AG04449 (cell line): ENCODE results near the gene ADAMTS7.
"Not testable (repeated sequence)": the region's sequence is repeated elsewhere in the genome, so short reads cannot be mapped to it uniquely, and the experiment has no call there.

Source experiments
- CTCF ChIA-PET: fragments of 350-600 bp; formaldehyde crosslinking; extraction: SDS; loops from one replicate; lab custom pipeline; 2021; ENCODE audit warnings: antibody characterized with exemption; lab: Yijun Ruan, JAX
- POLR2A ChIA-PET: fragments of 400-600, 350-600 bp; formaldehyde crosslinking; extraction: SDS; loops from one replicate; lab custom pipeline; 2020; ENCODE audit warnings: antibody characterized with exemption, inconsistent platforms; lab: Yijun Ruan, JAX
- DNase-seq: peaks from one replicate; pipeline ENCODE4 v3.0.0-alpha.2; 2010; ENCODE audit warnings: low read depth, low spot score
- H3K4me3 ChIP-seq: 2 replicates; pipeline ENCODE4 v1.5.1; 2011; ENCODE audit warnings: low read depth, mild to moderate bottlenecking, control low read depth, low read length
- TF ChIP-seq, protein P1 (sequence below): IDR thresholded peaks from one replicate; pipeline ENCODE4 v1.5.1; 2011; ENCODE audit warnings: mild to moderate bottlenecking, moderate library complexity, low read length, control low read depth, inconsistent platforms; ENCODE audit not compliant: insufficient read depth; ENCODE audit errors: missing control alignments

ADAMTS7 gene

GRCh38 chr15:78840661-78841375 is 29.6 kb upstream of the ADAMTS7 start:
- TF ChIP-seq, protein P1, sequence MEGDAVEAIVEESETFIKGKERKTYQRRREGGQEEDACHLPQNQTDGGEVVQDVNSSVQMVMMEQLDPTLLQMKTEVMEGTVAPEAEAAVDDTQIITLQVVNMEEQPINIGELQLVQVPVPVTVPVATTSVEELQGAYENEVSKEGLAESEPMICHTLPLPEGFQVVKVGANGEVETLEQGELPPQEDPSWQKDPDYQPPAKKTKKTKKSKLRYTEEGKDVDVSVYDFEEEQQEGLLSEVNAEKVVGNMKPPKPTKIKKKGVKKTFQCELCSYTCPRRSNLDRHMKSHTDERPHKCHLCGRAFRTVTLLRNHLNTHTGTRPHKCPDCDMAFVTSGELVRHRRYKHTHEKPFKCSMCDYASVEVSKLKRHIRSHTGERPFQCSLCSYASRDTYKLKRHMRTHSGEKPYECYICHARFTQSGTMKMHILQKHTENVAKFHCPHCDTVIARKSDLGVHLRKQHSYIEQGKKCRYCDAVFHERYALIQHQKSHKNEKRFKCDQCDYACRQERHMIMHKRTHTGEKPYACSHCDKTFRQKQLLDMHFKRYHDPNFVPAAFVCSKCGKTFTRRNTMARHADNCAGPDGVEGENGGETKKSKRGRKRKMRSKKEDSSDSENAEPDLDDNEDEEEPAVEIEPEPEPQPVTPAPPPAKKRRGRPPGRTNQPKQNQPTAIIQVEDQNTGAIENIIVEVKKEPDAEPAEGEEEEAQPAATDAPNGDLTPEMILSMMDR = no peak
- POLR2A ChIA-PET = no interaction called here
- no peak overlapping the region for H3K4me3 ChIP-seq
- no peak for DNase-seq
- CTCF ChIA-PET = interaction anchor here (1.7 kb wide), 1 partner anchor 8 kb away, joined by 4 read pairs; no protein-coding TSS in a partner anchor

DNA sequence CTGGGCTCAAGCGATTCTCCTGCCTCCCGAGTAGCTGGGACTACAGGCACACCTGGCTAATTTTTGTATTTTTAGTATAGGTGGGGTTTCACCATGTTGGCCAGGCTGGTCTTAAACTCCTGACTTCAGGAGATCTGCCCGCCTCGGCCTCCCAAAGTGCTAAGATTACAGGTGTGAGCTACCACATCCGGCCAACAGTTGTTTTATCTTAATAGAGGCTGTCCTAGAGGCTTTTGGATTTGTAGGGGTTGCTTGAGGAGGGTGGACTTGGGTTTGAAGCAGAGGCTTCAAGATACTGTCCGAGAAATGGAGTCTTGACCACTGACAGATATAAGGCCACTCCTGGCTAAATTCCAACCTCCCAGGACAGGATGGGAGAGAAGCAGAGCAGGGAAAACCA is 27.9 kb upstream of the ADAMTS7 start:
- not testable (repeated sequence) for H3K4me3 ChIP-seq, DNase-seq
- ChIA-PET POLR2A (interaction anchor here (0.6 kb wide), 1 partner anchor 293 kb away, joined by 3 read pairs; no protein-coding TSS in a partner anchor), CTCF (interaction anchor here (1.0 to 2.3 kb wide), 3 partner anchors 21 to 88 kb away, joined by 3 to 7 read pairs (median 3); no protein-coding TSS in a partner anchor)

DNA sequence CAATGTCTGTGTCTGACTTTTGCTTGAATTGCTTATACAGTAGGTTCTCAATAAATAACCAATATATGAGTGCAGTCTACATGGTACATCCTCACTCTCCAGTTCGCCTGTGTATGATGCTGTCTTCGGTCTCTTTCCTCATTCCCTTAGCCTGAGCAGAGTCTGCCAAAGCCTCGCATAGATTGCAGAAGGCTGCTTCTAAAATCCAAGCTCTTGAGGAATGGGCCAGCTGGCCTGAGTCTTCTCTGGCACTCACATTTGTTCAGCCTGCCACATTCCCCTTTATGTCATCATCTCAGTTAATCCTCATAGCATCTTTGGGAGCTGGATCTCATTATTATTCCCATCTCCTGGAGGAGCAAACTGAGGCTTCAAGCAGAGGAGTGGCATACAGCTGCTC is 27.2 kb upstream of the ADAMTS7 start:
- POLR2A ChIA-PET = no interaction called here

DNA sequence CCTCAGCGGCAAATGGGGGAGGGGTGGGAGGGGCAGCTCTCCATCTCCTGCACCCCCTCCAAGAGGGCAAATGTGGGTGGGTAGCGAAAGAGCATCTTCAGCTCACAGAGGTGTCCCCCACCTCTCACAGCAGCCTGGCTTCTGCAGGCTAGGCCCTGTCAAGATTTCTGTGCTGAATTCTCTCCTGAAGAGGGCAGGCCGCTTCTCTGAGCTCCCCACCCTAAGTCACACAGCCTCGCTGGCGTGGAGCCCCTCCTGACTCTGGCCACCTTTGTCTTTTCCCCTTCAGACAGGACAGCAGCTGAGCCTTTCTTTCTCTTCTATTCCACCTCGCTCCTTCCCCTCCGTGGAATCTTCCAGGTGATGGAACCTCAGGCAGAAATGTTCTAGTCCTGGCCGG is 26.3 kb upstream of the ADAMTS7 start:
- ChIA-PET POLR2A (no interaction called here), CTCF (interaction anchor here (2.3 kb wide), 1 partner anchor 23 kb away, joined by 7 read pairs; no protein-coding TSS in a partner anchor)
- H3K4me3 ChIP-seq = no peak overlapping the region
- DNase-seq = no peak
- TF ChIP-seq, protein P1 = no peak

More for the DNA sequence above, 27.2 kb upstream of the ADAMTS7 start:
- no peak overlapping the region for H3K4me3 ChIP-seq
- TF ChIP-seq, protein P1 = no peak
- no peak for DNase-seq
- CTCF ChIA-PET = interaction anchor here (1.0 to 2.3 kb wide), 3 partner anchors 20 to 88 kb away, joined by 3 to 7 read pairs (median 3); no protein-coding TSS in a partner anchor

DNA sequence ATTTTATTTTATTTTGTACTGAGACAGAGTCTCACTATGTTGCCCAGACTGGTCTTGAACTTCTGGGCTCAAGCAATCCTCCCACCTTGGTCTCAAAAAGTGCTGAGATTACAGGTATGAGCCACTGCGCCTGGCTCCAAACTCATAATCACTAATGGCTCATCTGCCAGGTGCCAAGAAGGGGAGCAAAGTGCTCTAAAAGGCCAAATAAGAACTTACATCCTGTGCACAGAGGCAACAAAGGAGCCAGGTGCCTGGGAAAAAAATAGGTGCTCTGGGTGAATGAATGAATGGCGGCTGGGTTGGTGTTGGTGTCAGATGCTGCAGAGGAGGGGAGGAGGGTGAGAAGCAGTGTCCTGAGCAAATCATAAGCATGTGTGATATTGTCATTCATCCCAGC is 25.9 kb upstream of the ADAMTS7 start:
- CTCF ChIA-PET = interaction anchor here (2.3 kb wide), 1 partner anchor 22 kb away, joined by 7 read pairs; no protein-coding TSS in a partner anchor
- POLR2A ChIA-PET = no interaction called here
- no peak overlapping the region for H3K4me3 ChIP-seq
- TF ChIP-seq, protein P1 = no peak
- DNase-seq = no peak

DNA sequence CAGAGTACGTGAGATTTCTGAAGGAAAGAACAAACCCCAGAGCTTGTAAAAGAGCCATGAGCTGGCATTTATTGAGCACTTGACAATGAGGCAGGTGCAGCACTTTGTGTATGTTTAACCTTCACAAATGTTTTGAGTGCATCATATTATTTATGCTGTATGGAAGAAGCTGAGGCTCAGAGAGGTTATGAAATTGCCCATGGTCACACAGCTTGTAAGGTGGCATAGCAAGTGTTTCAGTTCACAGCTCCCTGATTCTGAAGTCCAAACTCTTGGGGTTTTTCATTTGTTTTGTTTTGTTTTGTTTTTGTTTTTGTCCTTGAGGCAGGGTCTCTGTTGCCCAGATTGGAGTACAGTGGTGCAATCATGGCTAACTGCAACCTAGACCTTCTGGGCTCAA is 25.1 kb upstream of the ADAMTS7 start:
- ChIA-PET POLR2A (no interaction called here), CTCF (interaction anchor here (1.2 kb wide), 1 partner anchor 8 kb away, joined by 3 read pairs; no protein-coding TSS in a partner anchor)
- TF ChIP-seq, protein P1 = no peak
- no peak for DNase-seq
- no peak overlapping the region for H3K4me3 ChIP-seq
